GM13976 (cell line): ENCODE data around the gene EIF4EBP3.
"Not testable (repeated sequence)": the region's sequence is repeated elsewhere in the genome, so short reads cannot be mapped to it uniquely, and the experiment has no call there.

Experiments
- DNase-seq: peaks from one replicate; pipeline ENCODE4 v3.0.0; 2012; ENCODE audit warnings: low spot score
- CTCF ChIP-seq: IDR thresholded peaks from 2 replicates; pipeline ENCODE4 v1.5.1; 2012; ENCODE audit warnings: borderline replicate concordance, mild to moderate bottlenecking; ENCODE audit not compliant: insufficient read depth; ENCODE audit errors: extremely low read depth, missing control alignments, control extremely low read depth
- in situ Hi-C: fragments of 300-500 bp; cut with MboI; formaldehyde crosslinking; loops from one replicate; pipeline ENCODE4 v1.12.0; 2022; ENCODE audit warnings: low sequenced_read_pairs, mixed read lengths, inconsistent platforms; ENCODE audit not compliant: unreplicated experiment

The EIF4EBP3 gene

GRCh38 chr5:140571105-140571504, 23.6 kb downstream of the EIF4EBP3 start:
- DNase-seq = no peak
- in situ Hi-C loops = no loop called here
- no peak for TF ChIP-seq CTCF

DNA sequence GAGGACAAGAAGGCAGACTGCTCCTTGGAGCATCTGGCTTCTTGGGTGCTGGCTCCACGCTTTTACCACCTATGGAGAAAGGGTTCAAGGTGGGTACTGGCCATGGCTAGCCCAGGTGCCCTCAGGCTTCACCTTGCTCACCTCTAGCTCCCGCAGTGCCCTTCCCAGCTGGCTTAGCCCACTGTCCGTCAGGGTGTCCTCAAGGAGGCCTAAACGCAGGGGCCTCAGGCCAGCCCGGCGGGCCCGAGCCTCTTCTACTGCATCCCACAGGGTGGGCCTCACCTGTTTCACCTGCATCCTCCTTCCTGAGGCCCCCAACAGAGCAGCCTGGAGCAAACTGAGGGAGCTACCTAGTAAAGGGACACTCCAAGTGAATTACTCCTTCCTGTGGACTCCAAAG, 26.2 kb downstream of the EIF4EBP3 start:
- no peak for TF ChIP-seq CTCF
- in situ Hi-C loops = no loop called here
- no peak for DNase-seq

DNA sequence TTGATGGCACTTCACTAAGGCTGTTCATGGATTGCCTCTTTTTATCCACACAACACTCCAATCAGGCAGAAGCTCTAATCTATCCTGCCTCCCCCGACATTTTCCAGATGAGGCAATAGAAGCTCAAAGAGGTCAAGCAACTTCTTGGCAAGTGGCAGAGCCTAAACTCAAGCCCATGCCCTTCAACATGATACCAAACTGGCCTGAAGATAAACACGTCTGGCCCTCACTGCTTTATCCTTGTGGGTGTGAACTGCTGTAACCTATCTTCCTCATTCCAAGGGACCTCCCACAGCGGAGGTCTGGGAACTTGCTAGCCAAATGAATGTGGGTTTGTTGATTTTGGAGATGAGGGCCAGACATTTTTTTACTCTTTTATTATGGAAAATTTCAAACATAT, 26.7 kb downstream of the EIF4EBP3 start:
- TF ChIP-seq CTCF = no peak
- in situ Hi-C loops = no loop called here
- no peak for DNase-seq

GRCh38 chr5:140575309-140575708, 27.8 kb downstream of the EIF4EBP3 start:
- DNase-seq = no peak
- no peak for TF ChIP-seq CTCF
- in situ Hi-C loops = no loop called here

GRCh38 chr5:140576776-140577201, 29.3 kb downstream of the EIF4EBP3 start:
- TF ChIP-seq CTCF = no peak
- in situ Hi-C loops = no loop called here
- no peak for DNase-seq

GRCh38 chr5:140579188-140579747, 31.8 kb downstream of the EIF4EBP3 start:
- DNase-seq, in situ Hi-C loops: not testable (repeated sequence)

DNA sequence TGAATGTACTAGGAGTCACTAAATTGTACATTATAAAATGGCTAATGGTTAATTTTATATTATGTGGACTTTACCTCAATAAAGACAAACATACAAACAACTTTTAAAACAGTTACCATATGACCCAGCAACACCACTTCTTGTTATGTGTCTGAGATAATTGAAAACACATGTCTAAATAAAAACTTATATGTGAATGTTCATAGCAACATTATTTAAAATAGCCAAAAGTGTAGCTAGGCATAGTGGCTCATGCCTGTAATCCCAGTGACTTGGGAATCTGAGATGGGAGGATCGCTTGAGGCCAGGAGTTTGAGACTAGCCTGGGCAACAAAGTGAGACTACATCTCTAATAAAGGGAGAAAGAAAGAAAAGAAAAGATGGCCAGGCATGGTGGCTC, 40.0 kb downstream of the EIF4EBP3 start:
- DNase-seq = no peak
- in situ Hi-C loops = no loop called here
- no peak for TF ChIP-seq CTCF
